ENCODE data around the gene ALOX15B.
A peak's percentile ranks its signal among the peaks of the same experiment; 100 is the strongest.
"Not testable (repeated sequence)": the region's sequence is repeated elsewhere in the genome, so short reads cannot be mapped to it uniquely, and the experiment has no call there.

ALOX15B gene

GRCh38 chr17:8041249-8041928, 2.5 kb downstream of the ALOX15B start:
- DNase-seq (ENCODE audit: low read depth): peak; percentile 34

- DNase-seq (ENCODE audit: low read depth): no peak
These were observed 3.1 kb downstream of the ALOX15B start for GRCh38 chr17:8041979-8042378.

- no peak for DNase-seq (ENCODE audit: low read depth)
These were observed 6.3 kb downstream of the ALOX15B start for GRCh38 chr17:8044819-8045810.

DNA sequence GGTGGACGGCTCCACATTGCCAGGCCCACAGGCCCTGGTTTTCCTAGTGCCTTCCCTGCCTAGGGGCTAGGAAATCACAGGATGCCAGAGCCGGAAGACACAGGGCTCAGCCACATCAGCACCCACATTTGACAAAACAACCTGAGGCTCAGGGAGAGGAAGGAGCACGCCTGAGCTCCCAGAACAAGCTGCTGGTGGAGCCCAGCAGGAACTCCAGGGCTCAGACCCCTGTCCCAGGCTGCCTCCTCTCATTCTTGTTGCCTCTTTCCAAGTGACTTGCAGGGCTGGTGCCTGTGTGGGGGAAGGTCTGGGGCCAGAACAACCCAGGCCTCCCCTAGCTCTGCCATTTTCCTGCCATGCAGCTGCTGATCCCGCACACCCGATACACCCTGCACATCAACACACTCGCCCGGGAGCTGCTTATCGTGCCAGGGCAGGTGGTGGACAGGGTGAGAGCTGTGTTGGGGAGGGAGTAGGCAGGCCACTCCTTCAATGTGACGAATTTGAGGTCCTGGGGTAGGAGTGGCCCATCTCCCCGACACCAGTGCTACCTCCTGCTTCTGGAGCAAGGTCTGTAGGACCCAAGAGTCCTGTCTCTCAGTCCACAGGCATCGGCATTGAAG, 7.6 kb downstream of the ALOX15B start:
- DNase-seq (ENCODE audit: low read depth): no peak

DNA sequence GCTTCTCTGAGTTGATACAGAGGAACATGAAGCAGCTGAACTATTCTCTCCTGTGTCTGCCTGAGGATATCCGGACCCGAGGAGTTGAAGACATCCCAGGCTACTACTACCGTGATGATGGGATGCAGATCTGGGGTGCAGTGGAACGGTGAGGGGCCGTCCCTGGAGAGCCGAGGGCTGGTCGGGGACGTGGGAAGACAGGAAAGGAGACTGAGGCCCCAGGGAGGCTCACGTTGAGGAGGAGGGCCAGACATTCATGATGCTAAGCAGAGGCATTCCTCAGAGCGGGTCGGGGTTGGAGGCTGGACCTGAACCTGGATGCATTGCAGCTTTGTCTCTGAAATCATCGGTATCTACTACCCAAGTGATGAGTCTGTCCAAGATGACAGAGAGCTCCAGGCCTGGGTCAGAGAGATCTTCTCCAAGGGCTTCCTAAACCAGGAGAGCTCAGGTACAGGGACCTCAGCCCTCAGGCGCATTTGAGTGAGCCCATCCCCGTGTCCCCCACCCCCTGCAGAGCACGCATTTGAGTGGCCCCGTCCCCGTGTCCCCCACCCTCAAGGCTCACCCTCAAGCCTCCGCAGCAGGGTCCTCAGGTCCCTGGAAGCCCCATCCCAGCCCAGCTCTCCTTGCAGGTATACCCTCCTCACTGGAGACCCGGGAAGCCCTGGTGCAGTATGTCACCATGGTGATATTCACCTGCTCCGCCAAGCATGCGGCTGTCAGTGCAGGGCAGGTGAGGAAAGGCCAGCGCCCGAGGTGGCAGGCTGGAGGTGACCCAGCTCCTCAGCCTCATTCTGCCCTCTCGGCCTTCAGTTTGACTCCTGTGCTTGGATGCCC, 8.3 kb downstream of the ALOX15B start:
- DNase-seq (ENCODE audit: low read depth): no peak

DNA sequence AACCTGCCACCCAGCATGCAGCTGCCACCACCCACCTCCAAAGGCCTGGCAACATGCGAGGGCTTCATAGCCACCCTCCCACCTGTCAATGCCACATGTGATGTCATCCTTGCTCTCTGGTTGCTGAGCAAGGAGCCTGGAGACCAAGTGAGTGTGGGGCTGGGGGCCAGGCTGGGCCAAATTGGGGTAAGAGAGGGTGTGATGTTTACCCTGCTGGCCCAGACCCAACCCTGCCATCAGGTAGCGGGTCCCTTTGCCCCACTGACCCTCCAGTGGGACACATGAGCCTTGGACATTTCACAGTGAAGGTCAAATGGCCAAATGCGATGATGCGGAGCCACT, 8.9 kb downstream of the ALOX15B start:
- no peak for DNase-seq (ENCODE audit: low read depth)

DNA sequence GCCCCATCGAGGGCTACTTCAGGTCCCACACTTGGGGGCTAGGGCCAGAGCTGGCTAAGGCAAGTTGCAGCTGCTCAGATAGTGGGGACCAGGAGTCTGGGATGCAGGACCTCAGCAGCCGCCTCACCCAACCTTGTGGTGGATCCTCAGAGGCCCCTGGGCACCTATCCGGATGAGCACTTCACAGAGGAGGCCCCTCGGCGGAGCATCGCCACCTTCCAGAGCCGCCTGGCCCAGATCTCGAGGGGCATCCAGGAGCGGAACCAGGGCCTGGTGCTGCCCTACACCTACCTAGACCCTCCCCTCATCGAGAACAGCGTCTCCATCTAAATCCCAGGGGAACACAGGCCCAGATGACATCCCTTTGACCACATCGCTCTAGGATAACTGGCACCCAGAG, 9.4 kb downstream of the ALOX15B start:
- DNase-seq (ENCODE audit: low read depth): no peak

- DNase-seq (ENCODE audit: low read depth): no peak
These were observed 9.9 kb downstream of the ALOX15B start for GRCh38 chr17:8048736-8049135.

- DNase-seq (ENCODE audit: low read depth): no peak
These were observed 13.0 kb downstream of the ALOX15B start for GRCh38 chr17:8051831-8052230.

DNA sequence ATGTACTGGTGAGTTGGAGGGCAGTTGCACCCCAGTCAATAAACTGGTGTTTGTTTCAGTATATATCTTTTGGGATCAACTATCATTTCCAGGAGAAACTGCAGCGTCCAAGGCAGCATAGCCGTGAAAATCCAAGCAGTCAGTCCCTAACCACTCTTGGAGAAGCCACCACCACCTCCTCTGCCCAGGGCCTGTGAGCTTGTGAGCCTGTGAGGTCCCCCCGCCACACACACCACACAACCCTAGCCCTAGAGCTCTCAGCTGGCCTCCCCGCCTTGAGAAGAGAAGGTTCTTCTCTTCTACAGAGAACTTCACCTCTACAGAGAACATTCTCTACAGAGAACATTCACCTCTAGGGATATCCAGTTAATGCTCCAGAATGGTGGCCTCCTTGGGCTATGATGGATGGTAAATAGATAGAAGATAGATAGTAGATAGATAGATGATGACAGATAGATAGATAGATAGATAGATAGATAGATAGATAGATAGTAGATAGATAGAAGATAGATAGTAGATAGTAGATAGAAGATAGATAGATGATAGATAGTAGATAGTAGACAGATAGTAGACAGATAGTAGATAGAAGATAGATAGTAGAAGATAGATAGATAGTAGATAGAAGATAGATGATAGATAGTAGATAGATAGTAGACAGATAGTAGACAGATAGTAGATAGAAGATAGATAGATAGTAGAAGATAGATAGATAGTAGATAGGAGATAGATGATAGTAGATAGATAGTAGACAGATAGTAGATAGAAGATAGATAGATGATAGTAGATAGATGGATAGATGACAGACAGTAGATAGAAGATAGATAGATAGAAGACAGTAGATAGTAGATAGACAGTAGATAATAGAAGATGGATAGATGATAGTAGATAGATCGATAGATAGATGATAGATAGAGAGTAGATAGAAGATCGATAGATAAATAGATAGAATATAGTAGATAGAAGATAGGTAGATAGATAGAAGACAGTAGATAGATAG, 13.7 kb downstream of the ALOX15B start:
- DNase-seq (ENCODE audit: low read depth): no peak

GRCh38 chr17:8053600-8053999, 14.7 kb downstream of the ALOX15B start:
- DNase-seq (ENCODE audit: low read depth): no peak

- no peak for DNase-seq (ENCODE audit: low read depth)
These were observed 17.0 kb downstream of the ALOX15B start for GRCh38 chr17:8055851-8056231.

DNA sequence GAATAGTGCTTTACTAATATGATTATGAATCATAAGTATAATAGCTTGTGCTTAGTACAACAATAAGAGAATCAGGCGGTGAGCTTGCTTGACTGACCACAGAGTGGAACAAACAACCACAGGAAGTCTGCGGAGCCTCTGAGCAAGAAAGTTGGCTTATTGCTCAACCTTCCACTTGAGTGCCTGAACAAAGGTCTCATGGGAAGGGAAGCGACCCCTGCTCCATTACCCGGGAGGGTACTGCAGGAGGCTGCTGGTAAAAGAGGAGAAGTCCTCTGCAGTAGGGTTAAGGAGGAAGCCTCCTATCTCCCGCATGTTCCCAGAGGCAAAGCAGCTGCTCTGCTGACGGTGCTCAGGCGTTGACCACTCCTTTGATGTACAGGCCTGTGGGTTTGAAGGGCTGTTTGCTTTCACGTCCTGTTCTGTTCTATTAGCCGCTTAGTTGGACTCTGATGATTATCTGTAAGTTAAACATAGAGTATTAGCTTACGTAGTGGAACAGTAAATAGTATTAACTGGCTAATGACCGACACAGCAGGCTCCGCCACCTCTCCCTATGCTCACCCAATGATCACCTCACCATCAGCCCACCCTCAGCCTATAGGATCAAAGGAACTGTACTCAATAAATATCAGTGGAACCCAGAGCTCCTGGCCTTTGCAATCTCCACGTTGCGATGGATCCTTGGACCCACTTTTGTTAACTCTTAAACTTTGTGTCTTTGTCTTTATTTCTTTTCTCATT, 17.5 kb downstream of the ALOX15B start:
- no peak for DNase-seq (ENCODE audit: low read depth)

DNA sequence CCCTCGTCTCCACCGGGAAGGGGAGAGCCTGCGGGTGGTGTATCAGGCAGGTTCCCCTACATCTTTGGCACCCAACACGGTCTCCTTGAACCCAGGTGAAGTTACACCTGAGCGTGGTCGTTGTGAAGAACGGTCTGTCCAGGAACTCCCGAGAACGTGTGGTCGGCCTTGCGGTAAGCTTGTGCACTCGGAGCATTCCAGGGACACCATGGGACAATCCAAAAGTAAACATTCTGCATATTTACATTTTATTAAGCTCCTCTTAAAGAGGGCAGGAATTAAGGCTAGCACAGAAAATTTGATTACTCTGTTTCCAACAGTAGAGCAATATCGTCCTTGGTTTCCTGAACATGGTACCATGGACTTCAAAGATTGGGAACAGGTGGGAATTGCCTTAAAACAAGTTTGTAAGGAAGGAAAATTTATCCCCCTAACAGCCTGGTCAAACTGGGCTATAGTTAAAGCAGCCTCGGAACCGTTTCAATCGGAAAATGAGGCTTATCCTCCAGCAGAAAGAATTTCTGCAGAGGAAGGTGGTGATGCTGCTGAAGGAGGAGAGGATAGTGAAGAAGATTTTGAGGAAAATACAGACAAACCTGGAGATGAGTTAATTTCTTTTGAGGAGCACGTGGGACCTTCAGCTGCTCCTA, 18.2 kb downstream of the ALOX15B start:
- DNase-seq (ENCODE audit: low read depth): no peak

DNA sequence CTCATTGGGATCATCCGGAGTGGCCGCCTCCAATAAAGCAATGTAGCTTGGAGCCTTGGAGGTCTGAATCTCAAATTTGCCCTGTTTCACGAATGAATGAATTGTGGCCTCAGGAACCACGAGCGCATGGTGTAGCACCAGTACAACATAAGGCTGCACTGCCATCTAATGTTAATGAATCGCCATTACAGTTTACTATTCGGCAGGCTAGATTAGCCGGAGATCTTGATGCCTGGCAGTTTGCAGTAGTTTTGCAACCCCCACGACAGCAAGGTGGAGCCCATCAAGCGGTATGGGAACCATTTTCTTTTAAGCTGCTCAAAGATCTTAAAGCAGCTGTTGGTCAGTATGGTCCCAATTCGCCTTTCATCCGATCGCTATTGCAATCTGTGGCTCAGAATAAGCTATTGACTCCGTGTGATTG, 18.8 kb downstream of the ALOX15B start:
- no peak for DNase-seq (ENCODE audit: low read depth)

DNA sequence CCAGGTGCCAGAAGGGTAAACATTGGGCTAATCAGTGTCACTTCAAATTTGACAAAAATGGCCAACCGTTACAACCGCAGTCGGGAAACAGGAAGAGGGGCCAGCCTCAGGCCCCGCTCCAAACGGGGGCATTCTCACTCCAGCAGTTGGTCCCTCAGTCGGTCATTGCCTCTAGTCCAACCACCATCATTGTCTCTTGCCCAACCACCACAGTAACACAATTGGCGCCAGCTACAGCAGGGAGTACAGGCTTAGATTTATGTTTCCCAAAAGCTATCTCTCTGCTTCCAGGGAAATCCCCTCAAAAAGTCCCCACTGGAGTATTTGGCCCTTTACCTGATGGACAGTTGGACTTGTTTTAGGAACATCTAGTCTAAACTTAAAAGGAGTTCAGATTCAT, 20.3 kb downstream of the ALOX15B start:
- DNase-seq (ENCODE audit: low read depth): no peak

GRCh38 chr17:8060274-8060673, 21.4 kb downstream of the ALOX15B start:
- DNase-seq (ENCODE audit: low read depth): no peak

- not testable (repeated sequence) for DNase-seq (ENCODE audit: low read depth)
These were observed 23.0 kb downstream of the ALOX15B start for GRCh38 chr17:8061851-8062250.

DNA sequence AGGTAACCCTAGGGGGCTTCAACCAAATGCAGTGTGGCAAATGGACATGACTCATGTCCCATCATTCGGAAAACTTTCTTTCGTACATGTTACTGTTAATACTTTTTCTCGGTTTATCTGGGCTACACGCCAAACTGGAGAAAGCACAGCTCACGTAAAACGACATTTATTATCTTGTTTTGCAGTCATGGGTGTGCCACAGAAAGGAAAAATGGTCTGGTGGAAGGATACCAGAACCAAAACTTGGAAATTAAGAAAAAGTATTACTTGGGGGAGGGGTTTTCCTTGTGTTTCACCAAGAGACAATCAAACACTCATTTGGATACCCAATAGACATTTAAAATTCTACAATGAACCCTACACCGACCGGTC, 23.6 kb downstream of the ALOX15B start:
- no peak for DNase-seq (ENCODE audit: low read depth)
